NCI-H146 (cell line): ENCODE results near the gene TRPC4AP.
"Not testable (repeated sequence)": the region's sequence is repeated elsewhere in the genome, so short reads cannot be mapped to it uniquely, and the experiment has no call there.

Source experiments
- DNase-seq: peaks from one replicate; lab custom pipeline; 2025; lab: John Stamatoyannopoulos, UW

Gene TRPC4AP

DNA sequence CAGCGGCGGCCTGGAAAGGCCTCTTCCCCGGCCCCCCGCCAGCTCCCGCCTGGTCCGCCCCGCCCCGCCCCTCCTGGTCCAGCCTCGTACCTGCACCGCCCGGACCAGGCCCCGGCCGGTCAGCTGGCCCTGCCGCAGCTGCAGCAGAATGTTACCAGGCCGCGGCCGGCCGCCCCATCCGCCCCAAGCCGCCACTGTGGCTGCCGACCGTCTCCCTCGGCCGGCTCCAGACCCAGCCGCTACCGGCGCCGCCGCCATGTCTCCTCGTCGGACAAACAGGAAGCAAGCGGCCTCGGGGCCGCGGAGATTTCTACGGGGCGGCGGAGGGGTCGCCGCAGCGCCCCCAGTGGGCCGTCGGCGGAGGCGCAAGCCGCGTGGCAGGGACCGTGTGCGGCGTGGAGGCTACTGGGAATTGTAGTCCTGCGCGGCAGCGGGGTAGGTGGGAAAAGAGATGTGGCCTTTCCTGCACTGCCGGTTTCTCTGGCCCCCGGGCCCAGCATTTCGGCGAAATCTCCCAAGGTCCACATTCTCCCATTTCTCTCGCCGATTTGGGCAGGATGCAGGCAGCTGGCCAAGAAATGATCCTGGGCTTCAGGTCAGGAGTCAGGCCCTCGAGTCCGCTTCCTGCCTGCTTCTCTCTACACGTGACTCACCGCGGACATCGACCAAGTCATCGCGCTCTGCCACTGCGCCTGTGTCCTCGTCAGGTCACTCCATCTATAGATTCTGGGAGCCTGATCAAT is at the start of gene TRPC4AP:
Gene TRPC4AP, minus strand, starts transcription at position 284 of the 743 bp plus-strand sequence. Its CDS starts 26 bp downstream, at position 258.
- peak; percentile 94 for DNase-seq

DNA sequence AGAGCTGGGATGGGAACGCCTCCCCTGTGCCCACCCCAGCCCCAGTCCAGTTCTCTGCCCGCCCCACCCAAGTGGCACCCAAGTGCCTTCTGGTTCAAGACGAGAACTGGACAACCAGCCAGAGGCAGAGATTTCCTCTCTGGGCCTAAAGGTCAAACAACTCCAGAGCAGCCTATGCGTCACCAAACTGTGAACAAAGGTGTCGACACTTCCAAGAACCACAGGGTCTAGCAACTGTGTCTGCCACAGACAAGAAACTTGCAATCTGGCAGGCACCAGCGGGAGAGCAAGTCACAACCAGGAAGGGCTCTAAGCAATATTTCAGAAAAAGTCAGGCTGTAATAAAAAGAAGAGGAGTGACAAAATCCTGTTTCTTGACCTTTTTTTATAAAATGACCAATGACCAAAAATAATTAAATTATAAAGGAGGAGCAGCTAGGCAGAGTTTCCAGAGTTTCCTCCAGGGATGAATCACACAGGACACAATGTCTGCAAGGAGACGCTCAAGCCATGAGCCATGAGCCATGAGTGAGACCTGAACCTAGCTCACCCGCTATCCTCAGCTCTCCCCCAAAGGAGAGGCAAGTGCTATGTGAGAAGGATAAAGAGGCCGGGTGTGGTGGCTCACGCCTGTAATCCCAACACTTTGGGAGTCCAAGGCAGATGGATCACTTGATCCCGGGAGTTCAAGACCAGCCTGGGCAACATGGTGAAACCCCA is 43.4 kb upstream of the TRPC4AP start:
- DNase-seq, result no peak

- DNase-seq, result no peak
These were observed 42.3 kb upstream of the TRPC4AP start for GRCh38 chr20:35134880-35135279.

- DNase-seq, result no peak
These were observed 41.9 kb upstream of the TRPC4AP start for GRCh38 chr20:35134472-35134871.

- no peak for DNase-seq
These were observed 41.1 kb upstream of the TRPC4AP start for GRCh38 chr20:35133735-35134134.

DNA sequence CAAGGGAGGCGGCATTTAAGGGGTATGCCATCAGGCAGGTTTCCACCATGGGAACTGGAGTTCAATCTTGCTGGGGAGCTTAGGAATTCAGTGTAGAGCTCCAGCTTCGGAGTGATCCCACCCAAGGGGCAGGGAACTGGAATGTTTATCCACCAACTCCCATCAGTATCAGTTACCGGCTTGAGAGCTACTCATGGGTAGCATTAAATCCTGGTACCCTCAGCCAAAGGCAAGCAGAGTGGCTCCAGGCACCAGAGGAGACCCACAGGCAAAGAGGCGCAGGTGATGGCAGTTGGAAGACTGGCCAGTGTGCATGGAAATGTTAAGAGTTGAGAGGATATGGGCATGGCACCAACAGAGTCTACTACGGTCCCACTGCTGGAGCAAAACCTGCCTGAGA is 40.4 kb upstream of the TRPC4AP start:
- DNase-seq, result no peak

DNA sequence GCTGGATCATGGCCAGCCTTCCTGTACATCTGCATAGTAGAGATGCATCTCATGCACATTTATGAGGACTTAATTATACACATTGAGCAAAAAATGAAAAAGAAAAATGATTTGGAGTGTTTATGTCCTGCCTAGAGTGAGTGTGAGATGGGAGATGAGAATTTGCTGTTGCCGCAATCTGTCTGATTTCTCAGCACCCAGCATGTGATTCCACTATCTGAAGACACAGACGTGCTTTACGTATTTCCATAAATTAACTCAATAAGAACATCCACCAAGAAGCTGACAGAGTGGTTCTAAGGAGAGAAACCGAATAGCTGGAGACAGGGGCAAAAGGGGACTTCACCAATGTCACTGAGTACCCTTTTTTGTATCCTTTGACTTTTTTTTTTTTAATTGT is 39.3 kb upstream of the TRPC4AP start:
- DNase-seq, result no peak

DNA sequence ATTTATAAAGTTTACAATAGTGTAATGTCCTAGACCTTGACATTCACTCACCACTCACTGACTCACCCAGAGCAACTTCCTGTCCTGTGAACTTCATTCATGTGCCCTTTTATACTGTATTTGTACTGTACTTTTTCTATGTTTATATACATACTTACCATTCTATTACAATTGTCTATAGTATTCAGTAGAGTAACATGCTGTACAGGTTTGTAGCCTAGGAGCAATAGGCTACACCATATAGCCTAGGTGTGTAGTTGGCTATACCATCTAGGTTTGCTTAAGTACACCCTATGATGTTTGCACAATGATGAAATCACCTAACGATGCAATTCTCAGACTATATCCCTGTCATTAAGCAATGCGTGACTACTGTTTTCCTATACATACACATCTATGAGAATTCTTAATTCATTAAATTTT is 37.1 kb upstream of the TRPC4AP start:
- no peak for DNase-seq

- DNase-seq, result no peak
These were observed 33.1 kb upstream of the TRPC4AP start for GRCh38 chr20:35125753-35126152.

GRCh38 chr20:35122756-35123405 is 30.3 kb upstream of the TRPC4AP start:
- no peak for DNase-seq

- no peak for DNase-seq
These were observed 28.6 kb upstream of the TRPC4AP start for GRCh38 chr20:35121186-35121585.

DNA sequence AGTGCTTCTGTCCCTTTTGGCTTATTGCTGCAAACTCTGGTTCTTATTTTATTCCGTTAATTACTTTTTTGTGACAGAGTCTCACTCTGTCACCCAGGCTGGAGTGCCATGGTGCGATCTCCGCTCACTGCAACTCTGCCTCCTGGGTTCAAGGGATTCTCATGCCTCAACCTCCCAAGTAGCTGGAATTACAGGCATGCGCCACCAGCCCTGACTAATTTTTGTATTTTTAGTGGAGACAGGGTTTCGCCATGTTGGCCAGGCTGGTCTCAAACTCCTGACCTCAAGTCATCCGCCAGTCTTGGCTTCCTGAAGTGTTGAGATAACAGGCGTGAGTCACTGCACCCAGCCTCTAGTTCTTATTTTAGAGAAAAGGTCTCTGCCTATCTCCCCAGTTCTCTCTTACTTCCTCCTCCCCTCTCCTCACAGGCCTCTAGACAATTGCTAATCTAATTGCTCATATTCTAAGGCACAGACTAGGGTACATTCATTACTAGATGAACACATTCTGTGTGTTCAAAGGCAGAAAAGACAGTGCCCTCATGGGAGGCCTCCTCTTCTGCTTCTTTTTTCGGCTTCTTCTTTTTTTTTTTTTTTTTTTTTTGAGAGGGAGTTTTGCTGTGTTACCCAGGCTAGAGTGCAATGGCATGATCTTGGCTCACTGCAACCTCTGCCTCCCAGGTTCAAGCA is 27.6 kb upstream of the TRPC4AP start:
- no peak for DNase-seq

- no peak for DNase-seq
These were observed 25.0 kb upstream of the TRPC4AP start for GRCh38 chr20:35117629-35118028.

GRCh38 chr20:35117196-35117595 is 24.6 kb upstream of the TRPC4AP start:
- no peak for DNase-seq

DNA sequence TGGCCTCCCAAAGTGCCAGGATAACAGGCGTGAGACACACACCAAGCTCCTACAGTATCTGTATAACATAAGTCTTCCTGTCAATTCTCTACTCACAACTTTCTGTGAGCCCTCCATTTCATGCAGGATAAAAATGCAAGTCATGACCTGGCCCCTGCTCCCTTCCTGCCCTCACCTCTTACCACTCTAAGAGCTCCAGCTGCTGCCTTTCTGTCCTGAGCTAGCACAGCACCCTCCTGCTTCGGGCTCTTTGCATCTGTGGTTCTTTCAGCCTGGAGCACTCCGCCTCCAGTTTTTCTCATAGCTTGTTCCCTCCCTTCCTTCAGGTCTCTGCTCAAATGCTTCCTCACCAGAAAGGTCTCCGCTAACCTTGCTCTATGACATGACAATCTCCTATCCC is 23.7 kb upstream of the TRPC4AP start:
- DNase-seq, result no peak

- no peak for DNase-seq
These were observed 23.0 kb upstream of the TRPC4AP start for GRCh38 chr20:35115606-35116005.

DNA sequence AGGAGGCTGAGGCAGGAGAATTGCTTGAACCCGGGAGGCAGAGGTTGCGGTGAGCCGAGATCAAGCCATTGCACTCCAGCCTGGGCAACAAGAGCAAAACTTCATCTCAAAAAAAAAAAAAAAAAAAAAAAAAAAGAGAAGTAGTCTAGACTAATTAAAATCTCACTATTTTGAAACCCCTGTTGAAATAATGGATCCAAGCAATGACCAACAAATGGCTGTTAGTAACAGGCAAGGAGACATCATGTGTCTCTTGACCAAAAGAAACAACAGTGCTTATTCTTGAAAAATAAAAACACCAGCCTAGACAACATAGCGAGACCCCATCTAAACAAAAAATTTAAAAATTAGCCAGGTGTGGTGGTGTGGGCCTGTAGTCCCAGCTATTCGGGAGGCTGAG is 19.7 kb upstream of the TRPC4AP start:
- not testable (repeated sequence) for DNase-seq

GRCh38 chr20:35111141-35111888 is 18.7 kb upstream of the TRPC4AP start:
- no peak for DNase-seq

GRCh38 chr20:35108921-35109320 is 16.3 kb upstream of the TRPC4AP start:
- no peak for DNase-seq

GRCh38 chr20:35106827-35107380 is 14.3 kb upstream of the TRPC4AP start:
- no peak for DNase-seq

DNA sequence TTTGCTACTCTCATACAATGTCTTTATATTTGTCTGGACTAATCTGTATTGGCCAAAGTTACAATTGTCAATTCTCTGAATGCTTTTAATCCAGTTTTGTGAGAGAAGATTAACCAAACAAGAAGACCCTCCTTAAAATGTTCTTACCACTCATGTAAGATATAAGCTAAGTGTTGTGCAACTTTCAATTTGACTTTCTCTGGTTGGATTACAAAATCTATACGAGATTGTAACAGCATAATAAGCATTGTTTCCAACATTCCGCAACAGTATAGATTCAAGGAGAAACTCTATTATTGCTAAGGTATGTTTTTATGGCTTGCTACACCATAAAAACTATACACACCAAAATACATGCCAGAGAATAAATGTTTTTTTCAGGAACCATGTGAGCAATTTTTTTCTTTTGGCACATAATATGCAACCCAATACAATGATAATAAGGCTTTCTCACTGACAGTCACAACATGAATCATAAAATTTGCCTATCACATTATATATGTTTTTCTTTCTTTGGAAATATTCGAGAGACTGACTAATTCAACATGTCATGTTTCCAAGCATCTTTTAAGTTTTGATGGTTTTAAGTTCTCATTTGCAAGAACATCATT is 12.2 kb upstream of the TRPC4AP start:
- DNase-seq, result no peak
